K562 (cell line): Measurements from ENCODE around the gene TMEM87B. TPM values are rescaled to one million over a fixed set of nuclear protein-coding genes. Genes with fewer than 3 reads are reported as not detected.

Experiments
- ATAC-seq: fragments of 200-7000 bp; cut with Tn5 transposase; 3 replicates; pipeline ENCODE4 v1.9.1; 2020; ENCODE audit warnings: moderate library complexity
- BruUV-seq: library from RNA; stranded (reverse); fragments of 400-500 nt; replicated peaks from 2 replicates; lab custom pipeline; 2021; lab: Mats Ljungman, UMichigan
- CTCF ChIA-PET: fragments of 300-600 bp; formaldehyde crosslinking; extraction: SDS; loops from one replicate; lab custom pipeline; 2021; ENCODE audit warnings: low intra/inter-chr PET ratio; lab: Yijun Ruan, JAX
- POLR2A ChIA-PET: fragments of 300-600, 350-650 bp; sonication (Branson Sonifier 250); formaldehyde crosslinking; extraction: SDS; loops from one replicate; lab custom pipeline; 2021; ENCODE audit warnings: antibody characterized with exemption, inconsistent platforms; lab: Yijun Ruan, JAX
- DNase-seq, 4 experiments: peaks; one replicate each; pipeline versions ENCODE4 v3.0.0 to v3.0.0-alpha.2; 2011 to 2018; ENCODE audit warnings: low spot score in 3 of 4, mixed read lengths in 3 of 4; ENCODE audit errors: extremely low read depth in 1 of 4
- FAIRE-seq: peaks from 2 replicates; lab custom pipeline; 2011; peaks lifted over from hg19 to GRCh38; lab: Jason Lieb, UNC
- H2AFZ ChIP-seq: 2 replicates; pipeline ENCODE4 v1.6.0; 2011; ENCODE audit warnings: low read depth, low read length, control low read depth, inconsistent platforms
- H3K27ac ChIP-seq: fragments of 200-600 bp; 3 replicates; pipeline ENCODE4 v1.8.0; 2011; ENCODE audit warnings: low read depth, mild to moderate bottlenecking, control low read depth, inconsistent platforms, low read length, moderate library complexity, mixed read lengths; ENCODE audit errors: extremely low read depth
- H3K27me3 ChIP-seq, 2 experiments: fragments of 300-600 bp in 1 of 2; 2 replicates in 1 of 2; 3 replicates in 1 of 2; pipeline versions ENCODE4 v1.6.0 to v1.8.0; 2011; ENCODE audit warnings: inconsistent platforms in 2 of 2, low read length in 2 of 2, mild to moderate bottlenecking in 1 of 2, mixed read lengths in 1 of 2, moderate library complexity in 1 of 2; ENCODE audit not compliant: control insufficient read depth in 2 of 2, insufficient read depth in 2 of 2
- H3K36me3 ChIP-seq: fragments of 300-600 bp; 3 replicates; pipeline ENCODE4 v1.8.0; 2011; ENCODE audit warnings: mild to moderate bottlenecking, low read length, inconsistent platforms; ENCODE audit not compliant: control insufficient read depth, insufficient read depth
- H3K4me1 ChIP-seq, 2 experiments: fragments of 200-600 bp in 1 of 2; replicated peaks in 1 of 2; 2 replicates in 1 of 2; 3 replicates in 1 of 2; pipeline versions ENCODE4 v1.5.1 to v1.8.0; 2011; ENCODE audit warnings: inconsistent platforms in 2 of 2, low read length in 2 of 2, mild to moderate bottlenecking in 1 of 2, mixed read lengths in 1 of 2, moderate library complexity in 1 of 2; ENCODE audit not compliant: control insufficient read depth in 2 of 2, insufficient read depth in 2 of 2
- H3K4me2 ChIP-seq: 2 replicates; pipeline ENCODE4 v1.6.1; 2011; ENCODE audit warnings: low read length, control low read depth, inconsistent platforms, mixed read lengths; ENCODE audit not compliant: insufficient read depth
- H3K4me3 ChIP-seq: fragments of 200-600 bp; sonication (generic), shearing (Covaris generic); 2 replicates; pipeline ENCODE4 v1.5.1; 2016; ENCODE audit warnings: control low read depth, inconsistent platforms
- H3K79me2 ChIP-seq: fragments of 200-600 bp; 3 replicates; pipeline ENCODE4 v1.8.0; 2011; ENCODE audit warnings: low read length, inconsistent platforms; ENCODE audit not compliant: control insufficient read depth, insufficient read depth
- H3K9ac ChIP-seq, 2 experiments: 2 replicates each; pipeline versions ENCODE4 v1.6.0 to v1.6.1; 2011; ENCODE audit warnings: low read depth in 2 of 2, low read length in 2 of 2, control low read depth in 1 of 2, inconsistent platforms in 1 of 2, mild to moderate bottlenecking in 1 of 2, mixed read lengths in 1 of 2; ENCODE audit not compliant: insufficient read depth in 1 of 2
- H3K9me1 ChIP-seq: one replicate; pipeline ENCODE4 v1.6.0; 2011; ENCODE audit warnings: inconsistent platforms, mild to moderate bottlenecking, low read length, moderate library complexity; ENCODE audit not compliant: control insufficient read depth, insufficient read depth
- H3K9me3 ChIP-seq: replicated peaks from 2 replicates; pipeline ENCODE4 v1.5.1; 2011; ENCODE audit warnings: low read depth, low read length, inconsistent platforms; ENCODE audit not compliant: control insufficient read depth, insufficient read depth
- H4K20me1 ChIP-seq: replicated peaks from 2 replicates; pipeline ENCODE4 v1.6.1; 2011; ENCODE audit warnings: low read length, inconsistent platforms, mixed read lengths; ENCODE audit not compliant: control insufficient read depth, insufficient read depth
- BMI1 ChIP-seq: fragments of 150-350 bp; IDR thresholded peaks from 2 replicates; pipeline ENCODE4 v1.6.1; 2014; ENCODE audit warnings: low read length
- E2F8 ChIP-seq: fragments of 450-650 bp; IDR thresholded peaks from 2 replicates; pipeline ENCODE4 v1.7.1; 2018; ENCODE audit warnings: mild to moderate bottlenecking, low read depth; ENCODE audit not compliant: partially characterized antibody
- FUS ChIP-seq: fragments of 200-400 bp; formaldehyde crosslinking; optimal IDR thresholded peaks from 2 replicates; pipeline ENCODE3; 2017; ENCODE audit warnings: low read depth, low read length
- KLF6 ChIP-seq: fragments of 250-450 bp; sonication (Bioruptor Pico); IDR thresholded peaks from 2 replicates; pipeline ENCODE4 v1.4.0; 2020; ENCODE audit warnings: mild to moderate bottlenecking, moderate library complexity, borderline replicate concordance
- MTA1 ChIP-seq: fragments of 450-650 bp; IDR thresholded peaks from 2 replicates; pipeline ENCODE4 v1.6.1; 2017; ENCODE audit warnings: borderline replicate concordance
- PREB ChIP-seq: sonication (generic); formaldehyde crosslinking; IDR thresholded peaks from 2 replicates; pipeline ENCODE4 v1.8.1; 2023; ENCODE audit warnings: mild to moderate bottlenecking, missing genetic modification reagents
- SRF ChIP-seq, 2 experiments: fragments of 250-450, 450-650 bp in 1 of 2; sonication (Bioruptor Pico) in 1 of 2; sonication (generic) in 1 of 2; formaldehyde crosslinking; IDR thresholded peaks; 2 replicates each; pipeline versions ENCODE4 v1.5.0 to v1.5.1; 2020 to 2022; ENCODE audit warnings: mild to moderate bottlenecking in 1 of 2, missing genetic modification reagents in 1 of 2
- WHSC1 ChIP-seq: IDR thresholded peaks from one replicate; pipeline ENCODE4 v1.6.1; 2012; ENCODE audit warnings: low read length, control low read depth, inconsistent platforms
- ZNF354B ChIP-seq: fragments of 250-450 bp; sonication (Bioruptor Pico); IDR thresholded peaks from 2 replicates; pipeline ENCODE4 v1.4.0; 2020
- ZZZ3 ChIP-seq: fragments of 450-650 bp; IDR thresholded peaks from 2 replicates; pipeline ENCODE4 v1.6.1; 2016; ENCODE audit warnings: antibody characterized with exemption, mild to moderate bottlenecking, moderate library complexity
- WGBS: fragments of 100-300 bp; shearing (Covaris generic); methylation state at CpG from one replicate; pipeline ENCODE4 v1.1.6; 2016; ENCODE audit warnings: low coverage, mixed read lengths; ENCODE audit not compliant: insufficient coverage; ENCODE audit errors: missing lambda C conversion rate; 5-methylcytosine and 5-hydroxymethylcytosine counted together
- in situ Hi-C: fragments of 300-500 bp; cut with MboI; formaldehyde crosslinking; loops from 4 replicates; pipeline ENCODE4 v1.15.0; 2018; ENCODE audit warnings: inconsistent platforms, mixed read lengths
- intact Hi-C: fragments of 100-400 bp; cut with micrococcal nuclease; formaldehyde crosslinking; loops from 2 replicates; pipeline ENCODE4 v1.14.2; 2022
- polyA plus RNA-seq, 8 experiments: library from polyadenylated mRNA; depleted of rRNA in 4 of 8; stranded (reverse) in 5 of 8; unstranded in 3 of 8; fragments of >200 nt; fragmentation: Nextera tagmentation in 2 of 8; fragmentation: Illumina TruSeq in 1 of 8; extraction: Ambion mirVana in 2 of 8; extraction: Trizol in 1 of 8; gene quantifications; 2 replicates each; pipeline versions ENCODE4 v1.2.1 to v1.2.3, GENCODE V29; 2011 to 2014; ENCODE audit warnings: inconsistent platforms in 1 of 8, missing spikeins in 1 of 8
- total RNA-seq, 7 experiments: library from RNA; depleted of rRNA in 6 of 7; stranded (reverse); fragments of >200 nt in 6 of 7; fragmentation: Illumina TruSeq in 2 of 7; extraction: Trizol in 2 of 7; gene quantifications; 2 replicates each; pipeline versions ENCODE4 v1.2.1 to v1.2.3, GENCODE V29; 2011 to 2021; ENCODE audit warnings: low replicate concordance in 1 of 7
- TF ChIP-seq, protein P1 (sequence below): sonication (generic); formaldehyde crosslinking; IDR thresholded peaks from 2 replicates; pipeline ENCODE4 v1.8.0; 2023; ENCODE audit warnings: mild to moderate bottlenecking, missing genetic modification reagents
- TF ChIP-seq, protein P2 (sequence below): fragments of 250-450 bp; sonication (Bioruptor Pico); IDR thresholded peaks from 2 replicates; pipeline ENCODE4 v1.8.0; 2021; ENCODE audit warnings: moderate library complexity, mild to moderate bottlenecking, inconsistent platforms

TMEM87B gene
- total and polyA plus RNA-seq, 9 of the 15 experiments (the other 6 are each of a cell fraction or from before 2014, with no cell fraction given): 3.7 to 17.1 (median 11.0) TPM

- TF ChIP-seq, protein P1, sequence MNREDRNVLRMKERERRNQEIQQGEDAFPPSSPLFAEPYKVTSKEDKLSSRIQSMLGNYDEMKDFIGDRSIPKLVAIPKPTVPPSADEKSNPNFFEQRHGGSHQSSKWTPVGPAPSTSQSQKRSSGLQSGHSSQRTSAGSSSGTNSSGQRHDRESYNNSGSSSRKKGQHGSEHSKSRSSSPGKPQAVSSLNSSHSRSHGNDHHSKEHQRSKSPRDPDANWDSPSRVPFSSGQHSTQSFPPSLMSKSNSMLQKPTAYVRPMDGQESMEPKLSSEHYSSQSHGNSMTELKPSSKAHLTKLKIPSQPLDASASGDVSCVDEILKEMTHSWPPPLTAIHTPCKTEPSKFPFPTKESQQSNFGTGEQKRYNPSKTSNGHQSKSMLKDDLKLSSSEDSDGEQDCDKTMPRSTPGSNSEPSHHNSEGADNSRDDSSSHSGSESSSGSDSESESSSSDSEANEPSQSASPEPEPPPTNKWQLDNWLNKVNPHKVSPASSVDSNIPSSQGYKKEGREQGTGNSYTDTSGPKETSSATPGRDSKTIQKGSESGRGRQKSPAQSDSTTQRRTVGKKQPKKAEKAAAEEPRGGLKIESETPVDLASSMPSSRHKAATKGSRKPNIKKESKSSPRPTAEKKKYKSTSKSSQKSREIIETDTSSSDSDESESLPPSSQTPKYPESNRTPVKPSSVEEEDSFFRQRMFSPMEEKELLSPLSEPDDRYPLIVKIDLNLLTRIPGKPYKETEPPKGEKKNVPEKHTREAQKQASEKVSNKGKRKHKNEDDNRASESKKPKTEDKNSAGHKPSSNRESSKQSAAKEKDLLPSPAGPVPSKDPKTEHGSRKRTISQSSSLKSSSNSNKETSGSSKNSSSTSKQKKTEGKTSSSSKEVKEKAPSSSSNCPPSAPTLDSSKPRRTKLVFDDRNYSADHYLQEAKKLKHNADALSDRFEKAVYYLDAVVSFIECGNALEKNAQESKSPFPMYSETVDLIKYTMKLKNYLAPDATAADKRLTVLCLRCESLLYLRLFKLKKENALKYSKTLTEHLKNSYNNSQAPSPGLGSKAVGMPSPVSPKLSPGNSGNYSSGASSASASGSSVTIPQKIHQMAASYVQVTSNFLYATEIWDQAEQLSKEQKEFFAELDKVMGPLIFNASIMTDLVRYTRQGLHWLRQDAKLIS (CRISPR knock-in tag): no peak
- TF ChIP-seq MTA1: no peak
Observed at GRCh38 chr2:112092286-112093041, 37.4 kb downstream of the TMEM87B start (continued).

- H3K4me1 ChIP-seq: no peaks in the 10 kb centered on the region
- ChIA-PET POLR2A (interaction anchor here (0.9 kb wide), 1 partner anchor 30 kb away, joined by 3 read pairs; no protein-coding TSS in a partner anchor), CTCF (no interaction called here)
- FAIRE-seq: no peak
- H3K27me3 ChIP-seq: no peaks in the 10 kb centered on the region
- no peak overlapping the region for H3K9ac ChIP-seq
- no peaks in the 10 kb centered on the region for H3K9me3 ChIP-seq
- no TSS peak for BruUV-seq
- intact Hi-C loops (no loop called here), in situ Hi-C loops (no loop called here)
- peaks cover 36% of the 10 kb centered on the region for H3K36me3 ChIP-seq
- H3K4me3 ChIP-seq: no peak overlapping the region
- H2AFZ ChIP-seq: no peak overlapping the region
- no peaks in the 10 kb centered on the region for H3K79me2 ChIP-seq
- no peak for DNase-seq
- no peaks in the 10 kb centered on the region for H3K9me1 ChIP-seq
- ATAC-seq: no peak
- 40% methylated on average over 1 of the region's 1 CpG for WGBS
- H3K27ac ChIP-seq: no peak overlapping the region
- no peaks in the 10 kb centered on the region for H4K20me1 ChIP-seq
- no peak overlapping the region for H3K4me2 ChIP-seq
- no peak for TF ChIP-seq KLF6 (CRISPR knock-in tag)
- no peak for TF ChIP-seq PREB (CRISPR knock-in tag)
- no peak for TF ChIP-seq FUS
- no peak for TF ChIP-seq SRF (CRISPR knock-in tag; IDR thresholded peaks at IDR 0.05)
- TF ChIP-seq, protein P2, sequence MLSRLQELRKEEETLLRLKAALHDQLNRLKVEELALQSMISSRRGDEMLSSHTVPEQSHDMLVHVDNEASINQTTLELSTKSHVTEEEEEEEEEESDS (CRISPR knock-in tag): no peak
- no peak for TF ChIP-seq E2F8
- no peak for TF ChIP-seq WHSC1
- TF ChIP-seq BMI1: no peak
- no peak for TF ChIP-seq ZZZ3
- no peak for TF ChIP-seq ZNF354B
Observed at GRCh38 chr2:112093216-112093615, 38.1 kb downstream of the TMEM87B start.
